Stimulated activated CD8-positive, alpha-beta memory T cell treated with anti-CD3 and anti-CD28 coated beads, Interleukin-7, amount 100 ng/mL, for 48 hours (primary cell): Measurements from ENCODE around the gene FBXO11.
"Not testable (repeated sequence)": the region's sequence is repeated elsewhere in the genome, so short reads cannot be mapped to it uniquely, and the experiment has no call there.

Experiments used
- DNase-seq, 2 donors: peaks; one replicate each; pipeline ENCODE4 v3.0.0-alpha.2; 2020; ENCODE audit warnings: low read depth in 1 of 2; ENCODE audit errors: extremely low read depth in 1 of 2

The FBXO11 gene

GRCh38 chr2:47853067-47853777, 53.1 kb downstream of the FBXO11 start:
- DNase-seq, result not testable (repeated sequence)

GRCh38 chr2:47850198-47850597, 56.1 kb downstream of the FBXO11 start:
- DNase-seq, result no peak

- no peak for DNase-seq
Measured at GRCh38 chr2:47849368-47849767, 56.9 kb downstream of the FBXO11 start.

- no peak for DNase-seq
Measured at GRCh38 chr2:47844162-47844561, 62.1 kb downstream of the FBXO11 start.

- no peak for DNase-seq
Measured at GRCh38 chr2:47843407-47843806, 62.9 kb downstream of the FBXO11 start.

GRCh38 chr2:47842846-47843245, 63.5 kb downstream of the FBXO11 start:
- no peak for DNase-seq

- DNase-seq, result no peak
Measured at GRCh38 chr2:47838686-47839085, 67.6 kb downstream of the FBXO11 start.

GRCh38 chr2:47838249-47838648, 68.0 kb downstream of the FBXO11 start:
- no peak for DNase-seq

GRCh38 chr2:47833516-47833968, 72.8 kb downstream of the FBXO11 start:
- DNase-seq, result no peak

GRCh38 chr2:47822518-47822917, 83.8 kb downstream of the FBXO11 start:
- DNase-seq, result no peak

- DNase-seq, result no peak
Measured at GRCh38 chr2:47819834-47820233, 86.5 kb downstream of the FBXO11 start.

GRCh38 chr2:47818777-47819176, 87.5 kb downstream of the FBXO11 start:
- no peak for DNase-seq

- DNase-seq, result no peak
Measured at GRCh38 chr2:47815764-47816163, 90.5 kb downstream of the FBXO11 start.

GRCh38 chr2:47811668-47812067, 94.6 kb downstream of the FBXO11 start:
- DNase-seq, result no peak

GRCh38 chr2:47810850-47811249, 95.4 kb downstream of the FBXO11 start:
- DNase-seq, result no peak

GRCh38 chr2:47809903-47810302, 96.4 kb downstream of the FBXO11 start:
- DNase-seq, result no peak

GRCh38 chr2:47808614-47809013, 97.7 kb downstream of the FBXO11 start:
- DNase-seq, result no peak

GRCh38 chr2:47805850-47806249, 100.4 kb downstream of the FBXO11 start:
- DNase-seq, result no peak

- DNase-seq, result no peak
Measured at GRCh38 chr2:47803770-47804169, 102.5 kb downstream of the FBXO11 start.

GRCh38 chr2:47803363-47803762, 102.9 kb downstream of the FBXO11 start:
- no peak for DNase-seq

- no peak for DNase-seq
Measured at GRCh38 chr2:47801118-47801517, 105.2 kb downstream of the FBXO11 start.

- no peak for DNase-seq
Measured at GRCh38 chr2:47799031-47799609, 107.2 kb downstream of the FBXO11 start.

- no peak for DNase-seq
Measured at GRCh38 chr2:47798631-47799030, 107.7 kb downstream of the FBXO11 start.
